Activated CD4-positive, alpha-beta memory T cell treated with anti-CD3 and anti-CD28 coated beads for 36 hours (primary cell): ENCODE measurements around the gene DSG2. TPM values are rescaled to one million over a fixed set of nuclear protein-coding genes. Genes with fewer than 3 reads are reported as not detected.

ENCODE experiments used
- CTCF ChIA-PET: fragments of 350-600 bp; sonication (Branson Sonifier 250); formaldehyde crosslinking; loops from one replicate; lab custom pipeline; 2021; ENCODE audit warnings: antibody characterized with exemption, inconsistent platforms; lab: Charles Lee
- POLR2A ChIA-PET: fragments of 350-600 bp; sonication (Branson Sonifier 250); formaldehyde crosslinking; loops from one replicate; lab custom pipeline; 2021; ENCODE audit warnings: antibody characterized with exemption; lab: Charles Lee
- DNase-seq: peaks from one replicate; pipeline ENCODE4 v3.0.0-alpha.2; 2020
- H3K27ac Mint-ChIP-seq: one replicate; pipeline ENCODE4 v1.8.0; 2021; ENCODE audit warnings: mixed read lengths
- H3K27me3 Mint-ChIP-seq: one replicate; pipeline ENCODE4 v1.8.0; 2021; ENCODE audit warnings: mixed read lengths
- H3K36me3 Mint-ChIP-seq: one replicate; pipeline ENCODE4 v1.8.0; 2021; ENCODE audit warnings: mixed read lengths
- H3K4me1 Mint-ChIP-seq: one replicate; pipeline ENCODE4 v1.8.0; 2021; ENCODE audit warnings: low read depth, mixed read lengths
- H3K4me3 Mint-ChIP-seq: one replicate; pipeline ENCODE4 v1.8.0; 2021; ENCODE audit warnings: mild to moderate bottlenecking, mixed read lengths
- H3K9me3 Mint-ChIP-seq: one replicate; pipeline ENCODE4 v1.8.0; 2021; ENCODE audit warnings: mixed read lengths
- intact Hi-C: fragments of 100-400 bp; cut with micrococcal nuclease; formaldehyde crosslinking; loops from one replicate; pipeline ENCODE4 v1.15.1; 2023
- total RNA-seq, 2 experiments: library from RNA; stranded (reverse); gene quantifications; one replicate each; pipeline ENCODE4 v1.2.3, GENCODE V29; 2021

Gene DSG2
- total RNA-seq, 2 experiments from 2014 or later: 0.19 to 0.31 TPM

DNA sequence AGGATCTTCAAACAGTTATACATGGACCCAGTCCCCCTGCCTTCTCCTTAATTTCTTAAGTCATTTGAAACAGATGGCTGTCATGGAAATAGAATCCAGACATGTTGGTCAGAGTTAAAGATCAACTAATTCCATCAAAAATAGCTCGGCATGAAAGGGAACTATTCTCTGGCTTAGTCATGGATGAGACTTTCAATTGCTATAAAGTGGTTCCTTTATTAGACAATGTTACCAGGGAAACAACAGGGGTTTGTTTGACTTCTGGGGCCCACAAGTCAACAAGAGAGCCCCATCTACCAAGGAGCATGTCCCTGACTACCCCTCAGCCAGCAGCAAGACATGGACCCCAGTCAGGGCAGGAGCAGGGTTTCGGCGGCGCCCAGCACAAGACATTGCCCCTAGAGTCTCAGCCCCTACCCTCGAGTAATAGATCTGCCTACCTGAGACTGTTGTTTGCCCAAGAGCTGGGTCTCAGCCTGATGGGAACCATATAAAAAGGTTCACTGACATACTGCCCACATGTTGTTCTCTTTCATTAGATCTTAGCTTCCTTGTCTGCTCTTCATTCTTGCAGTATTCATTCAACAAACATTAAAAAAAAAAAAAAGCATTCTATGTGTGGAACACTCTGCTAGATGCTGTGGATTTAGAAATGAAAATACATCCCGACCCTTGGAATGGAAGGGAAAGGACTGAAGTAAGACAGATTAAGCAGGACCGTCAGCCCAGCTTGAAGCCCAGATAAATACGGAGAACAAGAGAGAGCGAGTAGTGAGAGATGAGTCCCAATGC lies 98.3 kb downstream of the DSG2 start:
- no peak for DNase-seq
- intact Hi-C loops: no loop called here
- no peak overlapping the region for H3K27ac Mint-ChIP-seq
- H3K4me1 Mint-ChIP-seq: no peaks in the 10 kb centered on the region
- ChIA-PET CTCF (interaction anchor here (0.6 to 0.7 kb wide), 2 partner anchors 358 to 1104 kb away, joined by 3 read pairs; no protein-coding TSS in a partner anchor), POLR2A (no interaction called here)
- H3K9me3 Mint-ChIP-seq: no peaks in the 10 kb centered on the region
- no peak overlapping the region for H3K4me3 Mint-ChIP-seq
- peaks cover 8% of the 10 kb centered on the region for H3K27me3 Mint-ChIP-seq
- H3K36me3 Mint-ChIP-seq: no peaks in the 10 kb centered on the region

DNA sequence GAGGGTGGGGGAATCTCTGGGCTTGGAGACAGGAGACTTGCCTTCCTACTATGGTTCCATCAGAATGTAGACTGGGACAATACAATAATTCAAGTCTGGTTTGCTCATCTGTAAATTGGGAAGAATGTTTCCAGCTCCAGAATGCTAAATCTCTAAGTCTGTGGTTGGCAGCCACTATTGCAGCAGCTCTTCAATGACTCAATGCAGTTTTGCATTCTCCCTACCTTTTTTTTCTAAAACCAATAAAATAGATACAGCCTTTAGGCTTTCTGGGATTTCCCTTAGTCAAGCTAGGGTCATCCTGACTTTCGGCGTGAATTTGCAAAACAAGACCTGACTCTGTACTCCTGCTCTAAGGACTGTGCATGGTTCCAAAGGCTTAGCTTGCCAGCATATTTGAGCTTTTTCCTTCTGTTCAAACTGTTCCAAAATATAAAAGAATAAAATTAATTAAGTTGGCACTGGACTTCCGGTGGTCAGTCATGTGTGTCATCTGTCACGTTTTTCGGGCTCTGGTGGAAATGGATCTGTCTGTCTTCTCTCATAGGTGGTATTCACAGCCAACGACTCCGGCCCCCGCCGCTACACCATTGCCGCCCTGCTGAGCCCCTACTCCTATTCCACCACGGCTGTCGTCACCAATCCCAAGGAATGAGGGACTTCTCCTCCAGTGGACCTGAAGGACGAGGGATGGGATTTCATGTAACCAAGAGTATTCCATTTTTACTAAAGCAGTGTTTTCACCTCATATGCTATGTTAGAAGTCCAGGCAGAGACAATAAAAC lies 100.2 kb downstream of the DSG2 start:
- Mint-ChIP-seq H3K36me3 (no peaks in the 10 kb centered on the region), H3K4me1 (no peaks in the 10 kb centered on the region), H3K4me3 (no peak overlapping the region), H3K27me3 (peaks cover 1% of the 10 kb centered on the region), H3K9me3 (no peaks in the 10 kb centered on the region), H3K27ac (no peak overlapping the region)
- CTCF ChIA-PET: no interaction called here
- intact Hi-C loops: no loop called here
- DNase-seq: no peak
- POLR2A ChIA-PET: no interaction called here

Other genes with a start within 250 kb of the DSG2 start
- not detected for gene DSG1, start 180.0 kb upstream of the DSG2 start, total RNA-seq
- gene DSG4, start 121.4 kb upstream of the DSG2 start, total RNA-seq: not detected
- not detected for gene DSG3, start 50.4 kb upstream of the DSG2 start, total RNA-seq
- gene TTR, start 93.7 kb downstream of the DSG2 start, total RNA-seq: not detected
- gene B4GALT6, start 186.4 kb downstream of the DSG2 start, total RNA-seq: 1 to 10 TPM; 2.6 to 3.3 TPM